ENCODE data around the gene TADA1.

- TF ChIP-seq CTCF (conservative IDR thresholded peaks at IDR 0.05 in 1 of 2, IDR thresholded peaks at IDR 0.05 in 1 of 2; ENCODE audit: extremely low read depth in 1 of 2, insufficient read depth in 1 of 2, low read depth in 1 of 2, low read length in 2 of 2), result no peak
- no peak for TF ChIP-seq EZH2 (IDR thresholded peaks at IDR 0.05; ENCODE audit: borderline replicate concordance, low read length)
These were observed 27.2 kb upstream of the TADA1 start for GRCh38 chr1:166903232-166903631.
